Measurements from ENCODE around the gene RHBDL2.

DNA sequence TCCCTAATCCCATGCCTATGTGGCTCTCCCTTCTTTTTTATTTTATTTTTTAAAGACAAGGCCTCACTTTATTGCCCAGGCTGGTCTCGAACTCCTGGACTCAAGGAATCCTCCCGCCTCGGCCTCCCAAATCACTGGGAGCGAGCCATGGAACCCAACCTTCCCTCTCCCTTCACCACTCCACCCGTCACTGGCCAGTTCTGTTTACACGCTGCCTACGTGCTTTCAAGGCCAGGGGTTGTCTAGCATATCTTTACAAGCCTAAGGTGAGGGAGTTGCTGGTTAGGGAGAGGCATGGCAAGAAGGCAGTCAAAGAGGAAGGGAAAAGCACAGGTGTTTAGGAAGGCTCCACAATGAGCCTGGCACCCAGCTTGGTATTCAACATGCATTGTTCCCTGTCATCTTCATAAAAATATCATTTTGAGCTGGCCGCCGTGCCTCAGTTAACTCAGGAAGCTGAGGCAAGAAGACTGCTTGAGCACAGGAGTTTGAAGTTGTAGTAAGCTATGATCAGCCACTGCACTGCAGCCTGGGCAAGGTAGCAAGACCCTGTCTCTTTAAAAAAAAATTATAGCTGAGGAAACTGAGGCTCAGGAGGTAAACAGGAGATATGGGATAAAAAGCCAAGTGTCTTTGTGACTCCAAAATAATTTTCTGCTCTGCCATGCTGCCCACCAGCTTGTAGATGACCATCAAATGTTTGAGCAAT, 1.1 kb downstream of the RHBDL2 start:
- TF ChIP-seq, protein P1, sequence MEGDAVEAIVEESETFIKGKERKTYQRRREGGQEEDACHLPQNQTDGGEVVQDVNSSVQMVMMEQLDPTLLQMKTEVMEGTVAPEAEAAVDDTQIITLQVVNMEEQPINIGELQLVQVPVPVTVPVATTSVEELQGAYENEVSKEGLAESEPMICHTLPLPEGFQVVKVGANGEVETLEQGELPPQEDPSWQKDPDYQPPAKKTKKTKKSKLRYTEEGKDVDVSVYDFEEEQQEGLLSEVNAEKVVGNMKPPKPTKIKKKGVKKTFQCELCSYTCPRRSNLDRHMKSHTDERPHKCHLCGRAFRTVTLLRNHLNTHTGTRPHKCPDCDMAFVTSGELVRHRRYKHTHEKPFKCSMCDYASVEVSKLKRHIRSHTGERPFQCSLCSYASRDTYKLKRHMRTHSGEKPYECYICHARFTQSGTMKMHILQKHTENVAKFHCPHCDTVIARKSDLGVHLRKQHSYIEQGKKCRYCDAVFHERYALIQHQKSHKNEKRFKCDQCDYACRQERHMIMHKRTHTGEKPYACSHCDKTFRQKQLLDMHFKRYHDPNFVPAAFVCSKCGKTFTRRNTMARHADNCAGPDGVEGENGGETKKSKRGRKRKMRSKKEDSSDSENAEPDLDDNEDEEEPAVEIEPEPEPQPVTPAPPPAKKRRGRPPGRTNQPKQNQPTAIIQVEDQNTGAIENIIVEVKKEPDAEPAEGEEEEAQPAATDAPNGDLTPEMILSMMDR (IDR thresholded peaks at IDR 0.05), result no peak
- TF ChIP-seq POLR2A (IDR thresholded peaks at IDR 0.05), result no peak

Measured in lower leg skin (tissue), 3 donors.